GM10248 (cell line): ENCODE data around the gene CFAP54.

Source experiments
- CTCF ChIA-PET: fragments of 300-600 bp; sonication (Branson Sonifier 250); formaldehyde crosslinking; extraction: SDS; loops from one replicate; lab custom pipeline; 2021; ENCODE audit warnings: antibody characterized with exemption; lab: Yijun Ruan, JAX
- POLR2A ChIA-PET: fragments of 350-650 bp; sonication (Branson Sonifier 250); formaldehyde crosslinking; extraction: SDS; loops from one replicate; lab custom pipeline; 2020; ENCODE audit warnings: antibody characterized with exemption; lab: Yijun Ruan, JAX
- DNase-seq: peaks from one replicate; pipeline ENCODE4 v3.0.0; 2012; ENCODE audit errors: extremely low spot score
- CTCF ChIP-seq: IDR thresholded peaks from 2 replicates; pipeline ENCODE4 v1.5.1; 2012; ENCODE audit warnings: mild to moderate bottlenecking, low read depth; ENCODE audit errors: extremely low read depth, missing control alignments, control extremely low read depth

Gene CFAP54

GRCh38 chr12:96870946-96871345 is 381.6 kb downstream of the CFAP54 start:
- CTCF ChIA-PET: no interaction called here
- POLR2A ChIA-PET: no interaction called here
- no peak for DNase-seq
- TF ChIP-seq CTCF: no peak

- ChIA-PET POLR2A (no interaction called here), CTCF (interaction anchor here (1.1 to 1.6 kb wide), 2 partner anchors 9 to 12 kb away, joined by 3 to 4 read pairs; no protein-coding TSS in a partner anchor)
- no peak for DNase-seq
- no peak for TF ChIP-seq CTCF
These were observed 383.6 kb downstream of the CFAP54 start for GRCh38 chr12:96872961-96873360.

GRCh38 chr12:96874211-96874610 is 384.8 kb downstream of the CFAP54 start:
- no peak for TF ChIP-seq CTCF
- POLR2A ChIA-PET: no interaction called here
- CTCF ChIA-PET: no interaction called here
- DNase-seq: no peak

- no peak for TF ChIP-seq CTCF
- ChIA-PET POLR2A (no interaction called here), CTCF (no interaction called here)
- no peak for DNase-seq
These were observed 387.6 kb downstream of the CFAP54 start for GRCh38 chr12:96876966-96877365.

GRCh38 chr12:96878704-96879103 is 389.3 kb downstream of the CFAP54 start:
- no peak for TF ChIP-seq CTCF
- no peak for DNase-seq
- CTCF ChIA-PET: no interaction called here
- POLR2A ChIA-PET: no interaction called here

GRCh38 chr12:96879301-96879700 is 389.9 kb downstream of the CFAP54 start:
- no peak for DNase-seq
- TF ChIP-seq CTCF: no peak
- ChIA-PET POLR2A (no interaction called here), CTCF (no interaction called here)

- CTCF ChIA-PET: no interaction called here
These were observed 390.8 kb downstream of the CFAP54 start for GRCh38 chr12:96880220-96880619.

More at GRCh38 chr12:96880220-96880619, 390.8 kb downstream of the CFAP54 start:
- POLR2A ChIA-PET: no interaction called here
- no peak for TF ChIP-seq CTCF
- no peak for DNase-seq
